Duodenal mucosa (tissue), 2 donors: Measurements from ENCODE around the gene FA2H.
"Not testable (repeated sequence)": the region's sequence is repeated elsewhere in the genome, so short reads cannot be mapped to it uniquely, and the experiment has no call there.

ENCODE experiments used
- H3K27ac ChIP-seq: one replicate; pipeline ENCODE4 v1.7.0; 2013; ENCODE audit warnings: low read depth, low read length
- H3K27me3 ChIP-seq, 2 donors: one replicate each; pipeline ENCODE4 v1.7.0; 2013; ENCODE audit warnings: low read length in 2 of 2, control low read depth in 1 of 2; ENCODE audit not compliant: insufficient read depth in 2 of 2, control insufficient read depth in 1 of 2
- H3K36me3 ChIP-seq, 2 donors: one replicate each; pipeline ENCODE4 v1.7.0; 2013; ENCODE audit warnings: low read length in 2 of 2, control low read depth in 1 of 2; ENCODE audit not compliant: insufficient read depth in 2 of 2, control insufficient read depth in 1 of 2
- H3K4me1 ChIP-seq, 2 donors: one replicate each; pipeline ENCODE4 v1.7.0; 2013; ENCODE audit warnings: low read length in 2 of 2, control low read depth in 1 of 2; ENCODE audit not compliant: insufficient read depth in 2 of 2, control insufficient read depth in 1 of 2
- H3K4me3 ChIP-seq, 2 donors: one replicate each; pipeline ENCODE4 v1.7.0; 2013; ENCODE audit warnings: low read length in 2 of 2, low read depth in 1 of 2
- H3K9ac ChIP-seq, 2 donors: one replicate each; pipeline ENCODE4 v1.7.0; 2013; ENCODE audit warnings: low read length in 2 of 2, low read depth in 1 of 2
- H3K9me3 ChIP-seq, 2 donors: one replicate each; pipeline ENCODE4 v1.7.0; 2013; ENCODE audit warnings: low read length in 2 of 2, control low read depth in 1 of 2; ENCODE audit not compliant: control insufficient read depth in 1 of 2

Gene FA2H

DNA sequence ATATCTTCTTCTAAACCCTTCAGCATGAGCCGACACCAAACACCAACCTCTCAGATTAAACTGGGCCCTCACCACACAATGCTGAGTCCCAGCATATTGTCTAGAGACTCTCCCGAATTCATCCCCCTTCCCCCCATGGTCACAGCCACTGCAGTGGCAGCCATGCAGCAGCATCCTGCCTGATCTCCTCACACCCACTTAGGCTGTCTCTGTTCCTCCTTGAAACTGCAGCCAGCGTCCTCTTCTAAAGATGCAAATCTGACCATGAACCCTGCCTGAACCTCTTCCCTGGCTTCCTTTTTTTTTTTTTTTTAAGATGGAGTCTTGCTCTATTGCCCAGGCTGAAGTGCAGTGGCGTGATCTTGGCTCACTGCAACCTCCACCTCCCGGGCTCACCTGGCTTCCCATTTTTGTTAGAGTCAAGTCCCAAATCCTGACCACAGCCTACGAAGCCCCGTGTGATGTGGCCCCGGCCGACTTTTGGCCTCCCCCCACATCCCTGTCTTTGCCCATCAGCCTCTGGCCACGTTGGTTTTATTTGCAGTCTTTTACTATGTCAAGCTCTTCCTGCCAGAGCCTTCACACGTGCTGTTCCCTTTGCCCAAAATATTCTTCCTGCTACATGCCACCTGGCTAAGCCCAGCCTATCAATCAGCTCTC, 2.8 kb downstream of the FA2H start:
- Histone ChIP-seq H3K4me3 (no peak overlapping the region), H3K9me3 (no peaks in the 10 kb centered on the region), H3K9ac (no peak overlapping the region), H3K4me1 (peaks cover 0 to 11% of the 10 kb centered on the region in 2 donors), H3K27me3 (peaks cover 0 to 5% of the 10 kb centered on the region in 2 donors), H3K36me3 (no peaks in the 10 kb centered on the region), H3K27ac (no peak overlapping the region)

DNA sequence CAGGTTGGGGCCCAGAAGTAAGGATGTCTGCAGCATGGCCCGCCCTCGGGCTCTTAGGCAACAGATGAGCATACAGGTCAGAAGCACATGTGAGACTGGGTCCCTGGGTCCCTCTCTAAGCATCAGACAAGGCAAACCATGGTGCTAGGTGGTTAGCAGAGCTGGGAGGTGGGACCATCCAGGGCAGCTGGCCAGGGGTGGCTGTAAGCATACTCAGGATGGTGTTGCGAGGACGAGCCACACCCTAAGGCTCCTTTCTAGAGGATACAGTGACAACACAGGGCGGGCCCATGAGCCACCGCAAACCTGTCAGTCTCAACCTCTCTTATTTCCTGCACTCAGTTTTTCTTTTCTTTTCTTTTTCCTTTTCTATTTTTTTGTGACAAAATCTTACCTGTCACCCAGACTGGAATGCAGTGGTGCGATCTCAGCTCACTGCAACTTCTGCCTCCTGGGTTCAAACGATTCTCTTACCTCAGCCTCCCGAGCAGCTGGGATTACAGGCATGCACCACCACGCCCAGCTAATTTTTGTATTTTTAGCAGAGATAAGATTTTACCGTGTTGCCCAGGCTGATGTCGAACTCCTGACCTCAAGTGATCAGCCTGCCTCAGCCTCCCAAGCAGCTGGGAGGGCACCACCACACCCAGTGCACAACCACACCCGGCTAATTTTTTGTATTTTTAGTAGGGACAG, 3.6 kb downstream of the FA2H start:
- no peak overlapping the region for H3K27ac ChIP-seq
- peaks cover 0 to 5% of the 10 kb centered on the region in 2 donors for H3K27me3 ChIP-seq
- no peaks in the 10 kb centered on the region for H3K9me3 ChIP-seq
- H3K9ac ChIP-seq = no peak overlapping the region
- H3K4me1 ChIP-seq = peaks cover 0 to 11% of the 10 kb centered on the region in 2 donors
- no peaks in the 10 kb centered on the region for H3K36me3 ChIP-seq
- H3K4me3 ChIP-seq = no peak overlapping the region

DNA sequence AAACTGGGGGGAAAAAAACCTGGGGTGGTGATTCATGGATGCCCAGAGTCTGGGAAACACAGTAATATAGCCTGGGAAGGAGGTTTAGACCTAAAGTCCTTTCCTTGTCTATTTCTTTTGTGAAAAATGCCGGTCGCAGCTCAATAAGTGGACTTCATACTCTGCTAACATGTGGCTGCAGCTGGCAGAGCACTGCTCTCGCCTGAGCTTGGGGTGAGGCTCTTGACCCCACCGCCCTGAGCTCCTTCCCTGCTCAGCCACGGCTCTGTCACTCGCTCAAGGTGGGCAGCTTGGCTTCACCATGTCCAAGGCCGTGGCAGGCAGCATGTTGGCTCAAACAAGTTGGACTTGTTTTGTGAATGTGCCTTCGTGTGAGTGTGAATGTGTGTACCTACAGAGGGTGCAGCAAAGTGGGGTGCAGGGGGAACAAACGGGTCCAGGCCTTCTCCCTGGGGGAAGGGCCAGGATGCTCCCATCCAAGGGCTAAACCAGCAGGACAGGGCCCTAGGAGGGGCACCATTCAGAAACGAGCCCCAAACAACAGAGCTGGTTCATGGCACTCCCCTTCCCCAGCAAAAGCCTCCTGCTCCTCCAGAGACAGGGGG, 4.9 kb downstream of the FA2H start:
- Histone ChIP-seq H3K36me3 (no peaks in the 10 kb centered on the region), H3K4me3 (no peak overlapping the region), H3K27me3 (peaks cover 0 to 5% of the 10 kb centered on the region in 2 donors), H3K9me3 (no peaks in the 10 kb centered on the region), H3K9ac (no peak overlapping the region), H3K27ac (no peak overlapping the region), H3K4me1 (peaks cover 0 to 7% of the 10 kb centered on the region in 2 donors)

DNA sequence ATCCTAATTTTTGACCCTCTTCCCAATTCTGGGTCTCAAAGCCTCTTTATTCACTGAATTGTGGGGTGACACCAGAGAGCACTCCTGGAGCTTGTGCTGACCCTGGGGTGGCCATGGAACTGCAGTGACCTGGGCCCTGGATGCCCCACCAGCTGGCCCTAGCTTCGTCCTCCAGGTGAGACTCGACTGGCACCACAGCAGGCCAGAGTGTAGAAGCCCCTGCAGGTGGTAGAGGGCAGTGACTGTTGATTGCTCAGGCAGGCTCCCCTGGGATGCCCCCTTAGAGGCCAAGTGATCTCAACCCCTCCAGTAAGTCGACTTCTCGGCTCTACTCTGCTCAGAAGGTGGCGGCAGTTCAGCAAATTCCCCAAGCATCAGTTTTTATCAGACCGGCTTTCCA, 6.4 kb downstream of the FA2H start:
- Histone ChIP-seq H3K4me1 (peaks cover 0 to 7% of the 10 kb centered on the region in 2 donors), H3K27me3 (no peaks in the 10 kb centered on the region), H3K4me3 (no peak overlapping the region), H3K9me3 (no peaks in the 10 kb centered on the region), H3K36me3 (no peaks in the 10 kb centered on the region), H3K27ac (no peak overlapping the region), H3K9ac (no peak overlapping the region)

DNA sequence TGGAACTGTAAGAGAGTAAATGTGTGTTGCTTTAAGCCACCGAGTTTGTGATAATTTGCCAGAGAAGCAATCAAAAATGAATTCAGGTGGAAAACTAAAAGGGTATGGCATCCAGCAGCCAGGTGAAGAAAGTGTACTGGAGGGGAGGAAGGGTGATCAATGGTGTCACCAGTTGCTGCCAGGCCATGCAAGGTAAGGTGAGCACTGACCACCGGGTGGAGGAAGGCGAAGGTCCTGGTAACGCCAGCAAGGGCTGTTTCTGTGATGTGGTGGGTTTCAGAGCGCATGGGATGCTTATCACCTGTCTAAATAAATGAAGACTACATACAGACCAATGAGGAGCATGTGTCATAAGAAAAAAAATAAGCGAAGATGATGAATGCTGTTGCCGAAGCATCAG, 6.9 kb downstream of the FA2H start:
- Histone ChIP-seq H3K4me1 (peaks cover 0 to 7% of the 10 kb centered on the region in 2 donors), H3K27me3 (no peaks in the 10 kb centered on the region), H3K4me3 (no peak overlapping the region), H3K36me3 (no peaks in the 10 kb centered on the region), H3K27ac (no peak overlapping the region), H3K9ac (no peak overlapping the region), H3K9me3 (no peaks in the 10 kb centered on the region)

DNA sequence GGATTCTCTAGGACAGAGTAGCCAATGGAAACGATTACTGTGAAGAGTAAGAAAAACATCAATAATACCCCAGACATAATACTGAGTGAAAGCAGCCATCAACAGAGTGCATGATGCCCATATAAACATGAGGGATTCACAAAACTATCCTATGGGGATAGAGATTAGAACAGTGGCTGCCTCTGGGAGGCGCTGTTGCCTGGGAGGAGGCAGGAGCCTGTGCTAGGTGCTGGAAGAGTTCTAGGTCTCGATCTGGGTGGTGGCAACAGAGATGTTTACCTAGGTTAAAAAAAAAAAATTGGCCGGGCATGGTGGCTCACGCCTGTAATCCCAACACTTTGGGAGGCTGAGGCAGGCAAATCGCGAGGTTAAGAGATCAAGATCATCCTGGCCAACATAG, 7.9 kb downstream of the FA2H start:
- Histone ChIP-seq H3K9ac (no peak overlapping the region), H3K27ac (no peak overlapping the region), H3K27me3 (no peaks in the 10 kb centered on the region), H3K4me3 (no peak overlapping the region), H3K9me3 (no peaks in the 10 kb centered on the region), H3K4me1 (peaks cover 0 to 7% of the 10 kb centered on the region in 2 donors), H3K36me3 (no peaks in the 10 kb centered on the region)

DNA sequence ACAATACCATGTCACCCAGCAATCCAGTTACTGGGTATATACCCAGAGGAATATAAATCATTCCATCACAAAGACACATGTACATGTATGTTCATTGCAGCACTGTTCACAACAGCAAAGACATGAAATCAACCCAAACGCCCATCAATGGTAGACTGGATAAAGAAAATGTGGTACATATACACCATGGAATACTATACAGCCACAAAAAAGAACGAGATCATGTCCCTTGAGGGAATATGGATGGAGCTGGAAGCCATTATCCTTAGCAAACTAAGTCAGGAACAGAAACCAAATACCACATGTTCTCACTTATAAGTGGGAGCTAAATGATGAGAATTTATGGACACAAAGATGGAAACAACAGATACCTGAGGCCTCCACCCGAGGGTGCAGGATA, 10.4 kb downstream of the FA2H start:
- not testable (repeated sequence) for H3K4me3 ChIP-seq, H3K27me3 ChIP-seq, H3K4me1 ChIP-seq, H3K36me3 ChIP-seq, H3K9ac ChIP-seq, H3K27ac ChIP-seq, H3K9me3 ChIP-seq

DNA sequence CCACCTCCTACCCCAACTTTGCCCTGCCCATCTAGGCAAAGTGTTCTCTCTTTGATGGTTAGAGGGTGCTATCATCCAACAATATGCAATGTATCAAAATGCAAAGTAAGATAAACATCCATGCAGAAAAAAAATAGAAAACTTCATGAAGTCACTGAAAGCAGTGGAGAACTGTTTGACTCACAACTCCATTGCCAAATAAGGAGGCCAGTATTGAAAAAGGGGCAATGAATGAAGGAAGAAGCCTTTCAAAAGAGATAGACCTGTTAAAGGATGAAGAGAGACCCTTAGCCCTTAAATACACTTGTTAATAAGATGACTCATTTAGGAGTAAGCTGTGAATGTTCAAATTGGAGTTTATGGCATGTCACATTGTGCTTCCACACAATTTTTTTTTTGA, 13.0 kb downstream of the FA2H start:
- no peaks in the 10 kb centered on the region for H3K9me3 ChIP-seq
- no peak overlapping the region for H3K27ac ChIP-seq
- H3K9ac ChIP-seq = no peak overlapping the region
- H3K4me1 ChIP-seq = no peaks in the 10 kb centered on the region
- H3K27me3 ChIP-seq = no peaks in the 10 kb centered on the region
- H3K36me3 ChIP-seq = no peaks in the 10 kb centered on the region
- H3K4me3 ChIP-seq = no peak overlapping the region

DNA sequence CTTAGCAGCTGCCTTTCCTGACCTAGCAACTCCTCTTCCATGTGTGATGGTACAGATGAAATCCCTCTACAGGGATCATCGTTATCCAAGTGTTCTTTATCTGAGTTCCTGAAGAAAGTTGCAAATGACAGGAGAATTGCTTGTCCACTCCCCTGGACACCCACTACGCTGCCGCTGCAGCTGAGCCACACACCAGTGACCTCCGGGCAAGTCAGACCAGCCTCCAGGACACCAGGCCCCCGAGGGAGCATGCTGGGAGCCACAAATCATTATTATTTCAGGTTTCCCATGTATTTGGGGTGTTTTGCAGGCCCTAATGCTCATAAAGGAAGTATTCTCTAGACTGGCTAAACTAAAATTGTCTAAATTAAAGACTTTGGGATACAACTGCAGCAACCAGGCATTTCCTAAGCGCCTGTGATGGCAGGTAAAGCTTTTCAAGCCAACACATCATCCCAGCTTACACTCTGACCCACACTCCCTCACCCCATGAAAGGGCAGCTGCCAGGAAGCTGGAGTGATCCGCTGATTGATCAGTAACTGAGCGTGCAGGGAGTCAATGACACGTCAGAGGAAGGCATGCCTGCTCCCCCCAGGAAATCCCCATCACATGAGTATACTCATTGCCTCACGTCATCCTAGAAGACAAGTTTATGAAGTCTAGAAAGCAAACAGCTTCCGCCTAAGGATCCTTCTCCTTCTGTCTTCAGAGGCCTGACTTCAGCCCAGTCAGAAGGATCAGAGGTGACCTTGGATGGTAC, 14.4 kb downstream of the FA2H start:
- H3K36me3 ChIP-seq = no peaks in the 10 kb centered on the region
- no peak overlapping the region for H3K27ac ChIP-seq
- H3K9me3 ChIP-seq = no peaks in the 10 kb centered on the region
- H3K4me3 ChIP-seq = no peak overlapping the region
- H3K27me3 ChIP-seq = no peaks in the 10 kb centered on the region
- no peaks in the 10 kb centered on the region for H3K4me1 ChIP-seq
- no peak overlapping the region for H3K9ac ChIP-seq

DNA sequence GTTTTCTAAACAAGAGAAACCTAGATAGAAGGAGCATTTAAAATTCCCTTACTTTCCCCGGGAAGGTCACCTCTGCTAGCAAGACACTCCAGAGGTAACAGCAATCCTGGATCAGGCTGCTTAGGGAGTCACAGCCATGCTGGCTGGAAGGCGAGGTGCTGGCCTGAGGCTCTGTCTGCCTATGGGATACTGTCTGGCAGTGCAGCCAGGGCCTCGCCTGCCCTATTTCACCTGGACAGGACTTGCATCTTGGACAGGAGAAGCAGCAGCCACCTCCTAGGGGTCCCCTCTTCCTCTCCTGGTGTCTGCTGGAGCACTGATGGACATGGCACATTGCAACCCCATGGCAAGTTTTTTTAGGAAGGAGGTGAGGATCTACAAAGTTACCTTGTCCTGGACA, 15.1 kb downstream of the FA2H start:
- no peaks in the 10 kb centered on the region for H3K9me3 ChIP-seq
- no peak overlapping the region for H3K27ac ChIP-seq
- H3K4me3 ChIP-seq = no peak overlapping the region
- H3K27me3 ChIP-seq = no peaks in the 10 kb centered on the region
- no peaks in the 10 kb centered on the region for H3K36me3 ChIP-seq
- H3K9ac ChIP-seq = no peak overlapping the region
- no peaks in the 10 kb centered on the region for H3K4me1 ChIP-seq
